Keratinocyte (primary cell): Measurements from ENCODE around the gene HYKK. TPM values are rescaled to one million over a fixed set of nuclear protein-coding genes. Genes with fewer than 3 reads are reported as not detected.

ENCODE experiments used
- DNase-seq: peaks from one replicate; pipeline ENCODE4 v3.0.0-alpha.2; 2011; ENCODE audit warnings: low read depth, missing footprints, low spot score
- FAIRE-seq: peaks from 2 replicates; lab custom pipeline; 2011; peaks lifted over from hg19 to GRCh38; lab: Jason Lieb, UNC
- H2AFZ ChIP-seq: 2 replicates; pipeline ENCODE4 v1.6.0; 2012; ENCODE audit warnings: low read length, control low read depth, inconsistent platforms; ENCODE audit not compliant: control insufficient read depth
- H3K27ac ChIP-seq: 2 replicates; pipeline ENCODE4 v1.5.1; 2011; ENCODE audit warnings: low read length; ENCODE audit not compliant: control insufficient read depth, insufficient read depth
- H3K27me3 ChIP-seq: 3 replicates; pipeline ENCODE4 v1.6.0; 2011; ENCODE audit warnings: low read length; ENCODE audit not compliant: control insufficient read depth, insufficient read depth; ENCODE audit errors: extremely low read depth
- H3K36me3 ChIP-seq, 2 experiments: 2 replicates in 1 of 2; 3 replicates in 1 of 2; pipeline ENCODE4 v1.5.1; 2011; ENCODE audit warnings: low read length in 2 of 2, mild to moderate bottlenecking in 1 of 2; ENCODE audit not compliant: control insufficient read depth in 2 of 2, insufficient read depth in 2 of 2; ENCODE audit errors: extremely low read depth in 1 of 2
- H3K4me1 ChIP-seq: 3 replicates; pipeline ENCODE4 v1.5.1; 2011; ENCODE audit warnings: low read length; ENCODE audit not compliant: control insufficient read depth, insufficient read depth; ENCODE audit errors: extremely low read depth
- H3K4me2 ChIP-seq: 3 replicates; pipeline ENCODE4 v1.6.0; 2011; ENCODE audit warnings: low read depth, low read length; ENCODE audit not compliant: control insufficient read depth, insufficient read depth; ENCODE audit errors: extremely low read depth
- H3K4me3 ChIP-seq, 3 experiments: fragments of 200-600 bp in 1 of 3; sonication (generic) in 1 of 3; 2 replicates in 2 of 3; 3 replicates in 1 of 3; pipeline ENCODE4 v1.5.1; 2011 to 2016; ENCODE audit warnings: low read length in 3 of 3, mild to moderate bottlenecking in 3 of 3, control low read depth in 2 of 3, inconsistent platforms in 1 of 3, low read depth in 1 of 3, mixed read lengths in 1 of 3, mixed run types in 1 of 3, moderate library complexity in 1 of 3; ENCODE audit not compliant: control insufficient read depth in 2 of 3, insufficient read depth in 2 of 3; ENCODE audit errors: extremely low read depth in 1 of 3
- H3K79me2 ChIP-seq: 2 replicates; pipeline ENCODE4 v1.6.0; 2012; ENCODE audit warnings: low read length; ENCODE audit not compliant: control insufficient read depth, insufficient read depth
- H3K9ac ChIP-seq: 3 replicates; pipeline ENCODE4 v1.6.0; 2011; ENCODE audit warnings: low read length; ENCODE audit not compliant: control insufficient read depth, insufficient read depth; ENCODE audit errors: extremely low read depth
- H3K9me1 ChIP-seq: 3 replicates; pipeline ENCODE4 v1.6.0; 2011; ENCODE audit warnings: low read length; ENCODE audit not compliant: control insufficient read depth, insufficient read depth; ENCODE audit errors: extremely low read depth
- H3K9me3 ChIP-seq: 2 replicates; pipeline ENCODE4 v1.5.1; 2012; ENCODE audit warnings: low read depth, low read length; ENCODE audit not compliant: control insufficient read depth
- H4K20me1 ChIP-seq: 3 replicates; pipeline ENCODE4 v1.6.0; 2011; ENCODE audit warnings: low read length; ENCODE audit not compliant: control insufficient read depth, insufficient read depth; ENCODE audit errors: extremely low read depth
- EZH2 ChIP-seq: IDR thresholded peaks from one replicate; pipeline ENCODE4 v1.6.1; 2012; ENCODE audit warnings: inconsistent platforms, mild to moderate bottlenecking, low read length, moderate library complexity
- dilution Hi-C: fragments of 300-500 bp; cut with MboI; formaldehyde crosslinking; loops from one replicate; pipeline ENCODE4 v1.7.0; 2020; ENCODE audit warnings: low sequenced_read_pairs; ENCODE audit not compliant: extremely low pct_ligation_motif_present
- polyA plus RNA-seq, 5 experiments: library from polyadenylated mRNA; depleted of rRNA in 3 of 5; stranded (reverse) in 3 of 5; stranded (forward) in 1 of 5; unstranded in 1 of 5; fragments of >200 nt; gene quantifications; 1 replicate in 1 of 5; 2 replicates in 3 of 5; 3 replicates in 1 of 5; pipeline versions ENCODE4 v1.2.1 to v1.2.3, GENCODE V29; 2011 to 2012; ENCODE audit warnings: missing spikeins in 2 of 5, low read depth in 1 of 5, low replicate concordance in 1 of 5
- TF ChIP-seq, protein P1 (sequence below), 3 experiments: IDR thresholded peaks in 1 of 3; conservative IDR thresholded peaks in 1 of 3; optimal IDR thresholded peaks in 1 of 3; 2 replicates in 2 of 3; 3 replicates in 1 of 3; pipeline versions ENCODE3 to v1.5.1; 2011; ENCODE audit warnings: low read length in 3 of 3, mild to moderate bottlenecking in 3 of 3, moderate library complexity in 2 of 3, control low read depth in 1 of 3, inconsistent platforms in 1 of 3; ENCODE audit not compliant: insufficient read depth in 2 of 3; ENCODE audit errors: extremely low read depth in 1 of 3

HYKK gene
- polyA plus RNA-seq, 1 donor (not counting 4 experiments of a cell fraction or from before 2014, with no cell fraction given): 2.2 TPM

DNA sequence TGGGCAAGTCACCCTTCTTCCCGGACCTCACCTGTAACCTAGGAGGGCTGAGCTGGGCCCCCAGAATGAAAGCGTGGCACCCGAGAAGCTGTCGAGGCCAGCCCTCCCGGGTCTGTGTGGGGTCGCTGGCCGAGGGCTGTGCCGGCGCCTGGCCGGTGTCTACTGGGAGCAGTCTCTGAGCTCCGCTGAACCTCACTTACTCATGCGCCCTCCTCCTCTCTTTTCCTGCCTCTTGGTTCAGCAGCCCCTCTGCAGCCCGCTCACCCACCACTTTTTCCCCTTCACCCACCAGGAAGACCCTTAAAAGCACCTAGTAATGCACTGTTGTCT, 419 bp downstream of the HYKK start:
- dilution Hi-C loops: no loop called here
- H3K36me3 ChIP-seq: no peaks in the 10 kb centered on the region
- no peak for TF ChIP-seq EZH2
- TF ChIP-seq, protein P1, sequence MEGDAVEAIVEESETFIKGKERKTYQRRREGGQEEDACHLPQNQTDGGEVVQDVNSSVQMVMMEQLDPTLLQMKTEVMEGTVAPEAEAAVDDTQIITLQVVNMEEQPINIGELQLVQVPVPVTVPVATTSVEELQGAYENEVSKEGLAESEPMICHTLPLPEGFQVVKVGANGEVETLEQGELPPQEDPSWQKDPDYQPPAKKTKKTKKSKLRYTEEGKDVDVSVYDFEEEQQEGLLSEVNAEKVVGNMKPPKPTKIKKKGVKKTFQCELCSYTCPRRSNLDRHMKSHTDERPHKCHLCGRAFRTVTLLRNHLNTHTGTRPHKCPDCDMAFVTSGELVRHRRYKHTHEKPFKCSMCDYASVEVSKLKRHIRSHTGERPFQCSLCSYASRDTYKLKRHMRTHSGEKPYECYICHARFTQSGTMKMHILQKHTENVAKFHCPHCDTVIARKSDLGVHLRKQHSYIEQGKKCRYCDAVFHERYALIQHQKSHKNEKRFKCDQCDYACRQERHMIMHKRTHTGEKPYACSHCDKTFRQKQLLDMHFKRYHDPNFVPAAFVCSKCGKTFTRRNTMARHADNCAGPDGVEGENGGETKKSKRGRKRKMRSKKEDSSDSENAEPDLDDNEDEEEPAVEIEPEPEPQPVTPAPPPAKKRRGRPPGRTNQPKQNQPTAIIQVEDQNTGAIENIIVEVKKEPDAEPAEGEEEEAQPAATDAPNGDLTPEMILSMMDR (optimal IDR thresholded peaks at IDR 0.05 in 1 of 3, IDR thresholded peaks at IDR 0.05 in 1 of 3, conservative IDR thresholded peaks at IDR 0.05 in 1 of 3; ENCODE audit: extremely low read depth in 1 of 3, insufficient read depth in 2 of 3, low read length in 3 of 3): no peak
- peak overlapping the region; percentile 70 for H3K9ac ChIP-seq
- no peaks in the 10 kb centered on the region for H3K9me1 ChIP-seq
- DNase-seq (no peak), FAIRE-seq (no peak)
- peak overlapping the region; percentile 99 for H2AFZ ChIP-seq
- no peaks in the 10 kb centered on the region for H3K79me2 ChIP-seq
- no peaks in the 10 kb centered on the region for H3K27me3 ChIP-seq
- H3K9me3 ChIP-seq: no peaks in the 10 kb centered on the region
- H3K27ac ChIP-seq: peak overlapping the region; percentile 24
- H3K4me1 ChIP-seq: peaks cover 9% of the 10 kb centered on the region
- H4K20me1 ChIP-seq: no peaks in the 10 kb centered on the region
- peak overlapping the region; percentile 73 to 81 (median 78) for H3K4me3 ChIP-seq
- peak overlapping the region; percentile 96 for H3K4me2 ChIP-seq

DNA sequence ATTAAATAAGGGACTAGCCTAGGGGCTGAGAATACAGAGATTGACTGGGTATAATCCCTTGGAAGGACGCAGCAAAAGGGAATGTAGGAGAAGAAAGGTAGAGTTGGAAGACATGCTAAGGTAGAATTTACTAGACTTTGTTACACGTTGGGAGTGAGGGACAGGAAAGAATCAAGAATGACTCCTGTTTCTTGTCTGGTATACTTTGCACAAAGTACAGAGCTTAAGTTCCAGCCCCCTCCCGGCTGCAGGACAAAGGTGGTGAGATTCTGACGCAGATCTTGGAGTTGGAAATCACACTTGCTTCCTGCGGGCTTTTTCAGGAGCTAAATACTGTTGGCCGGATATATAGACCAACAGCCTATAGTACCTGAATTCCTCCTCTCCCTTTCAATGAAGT, 895 bp downstream of the HYKK start:
- H3K27ac ChIP-seq: no peak overlapping the region
- H2AFZ ChIP-seq: peak overlapping the region; percentile 99
- DNase-seq (no peak), FAIRE-seq (no peak)
- H3K36me3 ChIP-seq: no peaks in the 10 kb centered on the region
- peak overlapping the region; percentile 70 for H3K9ac ChIP-seq
- no peaks in the 10 kb centered on the region for H3K27me3 ChIP-seq
- dilution Hi-C loops: no loop called here
- H3K4me1 ChIP-seq: peaks cover 9% of the 10 kb centered on the region
- no peaks in the 10 kb centered on the region for H3K9me3 ChIP-seq
- no peaks in the 10 kb centered on the region for H3K79me2 ChIP-seq
- no peaks in the 10 kb centered on the region for H3K9me1 ChIP-seq
- TF ChIP-seq EZH2: no peak
- TF ChIP-seq, protein P1 (optimal IDR thresholded peaks at IDR 0.05 in 1 of 3, IDR thresholded peaks at IDR 0.05 in 1 of 3, conservative IDR thresholded peaks at IDR 0.05 in 1 of 3; ENCODE audit: extremely low read depth in 1 of 3, insufficient read depth in 2 of 3, low read length in 3 of 3): no peak
- peak overlapping the region; percentile 73 to 81 (median 78) for H3K4me3 ChIP-seq
- no peaks in the 10 kb centered on the region for H4K20me1 ChIP-seq
- peak overlapping the region; percentile 96 for H3K4me2 ChIP-seq
